H9 (cell line): ENCODE measurements around the gene PPP1CB. TPM values are rescaled to one million over a fixed set of nuclear protein-coding genes. Genes with fewer than 3 reads are reported as not detected.

Experiments used
- DNase-seq: peaks from one replicate; pipeline ENCODE4 v3.0.0-alpha.2; 2017
- H2AFZ ChIP-seq: one replicate; pipeline ENCODE4 v1.6.1; 2013; ENCODE audit warnings: mild to moderate bottlenecking, low read length, control low read depth, moderate library complexity
- H2AK5ac ChIP-seq: 2 replicates; pipeline ENCODE4 v1.6.1; 2013; ENCODE audit warnings: low read length, control low read depth, mixed read lengths; ENCODE audit not compliant: insufficient read length
- H2BK120ac ChIP-seq: one replicate; pipeline ENCODE4 v1.6.1; 2013; ENCODE audit warnings: low read depth, mild to moderate bottlenecking, low read length, control low read depth, inconsistent platforms; ENCODE audit not compliant: poor library complexity, severe bottlenecking
- H2BK12ac ChIP-seq: 2 replicates; pipeline ENCODE4 v1.6.1; 2013; ENCODE audit warnings: low read length, control low read depth, mixed read lengths, low read depth; ENCODE audit not compliant: insufficient read length
- H2BK15ac ChIP-seq: 2 replicates; pipeline ENCODE4 v1.6.1; 2013; ENCODE audit warnings: low read depth, low read length, control low read depth
- H2BK20ac ChIP-seq: one replicate; pipeline ENCODE4 v1.6.1; 2013; ENCODE audit warnings: low read depth, mild to moderate bottlenecking, low read length, control low read depth, inconsistent platforms; ENCODE audit not compliant: poor library complexity, severe bottlenecking
- H2BK5ac ChIP-seq: 2 replicates; pipeline ENCODE4 v1.6.1; 2013; ENCODE audit warnings: low read length, control low read depth, mixed read lengths; ENCODE audit not compliant: insufficient read length
- H3K14ac ChIP-seq: 2 replicates; pipeline ENCODE4 v1.6.1; 2013; ENCODE audit warnings: low read length, control low read depth; ENCODE audit not compliant: insufficient read depth
- H3K18ac ChIP-seq: 2 replicates; pipeline ENCODE4 v1.6.1; 2013; ENCODE audit warnings: low read depth, mild to moderate bottlenecking, mixed read lengths, low read length, control low read depth; ENCODE audit not compliant: insufficient read length
- H3K23ac ChIP-seq: 2 replicates; pipeline ENCODE4 v1.6.1; 2013; ENCODE audit warnings: low read length, control low read depth, mixed read lengths, low read depth; ENCODE audit not compliant: insufficient read length
- H3K23me2 ChIP-seq: 2 replicates; pipeline ENCODE4 v1.6.1; 2013; ENCODE audit warnings: low read depth, mild to moderate bottlenecking, mixed read lengths, low read length, control low read depth; ENCODE audit not compliant: insufficient read length, poor library complexity, severe bottlenecking
- H3K27ac ChIP-seq: 2 replicates; pipeline ENCODE4 v1.5.1; 2013; ENCODE audit warnings: low read length, control low read depth, mixed read lengths, low read depth; ENCODE audit not compliant: insufficient read length
- H3K27me3 ChIP-seq: 2 replicates; pipeline ENCODE4 v1.6.1; 2013; ENCODE audit warnings: low read length, control low read depth, inconsistent platforms; ENCODE audit not compliant: insufficient read depth
- H3K4ac ChIP-seq: 2 replicates; pipeline ENCODE4 v1.6.1; 2013; ENCODE audit warnings: low read depth, mild to moderate bottlenecking, control low read depth, inconsistent platforms, low read length, moderate library complexity
- H3K4me1 ChIP-seq: 2 replicates; pipeline ENCODE4 v1.6.1; 2013; ENCODE audit warnings: low read length, control low read depth, inconsistent platforms; ENCODE audit not compliant: insufficient read depth
- H3K4me2 ChIP-seq: 2 replicates; pipeline ENCODE4 v1.6.1; 2013; ENCODE audit warnings: low read length, control low read depth, mixed read lengths; ENCODE audit not compliant: insufficient read length, insufficient read depth
- H3K56ac ChIP-seq: 2 replicates; pipeline ENCODE4 v1.6.1; 2013; ENCODE audit warnings: low read depth, mild to moderate bottlenecking, mixed read lengths, low read length, control low read depth; ENCODE audit not compliant: insufficient read length
- H3K79me1 ChIP-seq: 2 replicates; pipeline ENCODE4 v1.6.1; 2013; ENCODE audit warnings: low read depth, mild to moderate bottlenecking, moderate library complexity, low read length, control low read depth, inconsistent platforms; ENCODE audit not compliant: insufficient read depth, poor library complexity, severe bottlenecking
- H3K79me2 ChIP-seq: 2 replicates; pipeline ENCODE4 v1.6.1; 2013; ENCODE audit warnings: low read length, control low read depth, inconsistent platforms; ENCODE audit not compliant: insufficient read depth
- H3K9ac ChIP-seq: 2 replicates; pipeline ENCODE4 v1.6.1; 2013; ENCODE audit warnings: low read length, control low read depth, mixed read lengths; ENCODE audit not compliant: insufficient read length; ENCODE audit errors: extremely low read depth
- H3K9me3 ChIP-seq: one replicate; pipeline ENCODE4 v1.6.1; 2013; ENCODE audit warnings: low read depth, low read length, inconsistent platforms; ENCODE audit not compliant: control insufficient read depth
- H3T11ph ChIP-seq: one replicate; pipeline ENCODE4 v1.6.1; 2013; ENCODE audit warnings: mild to moderate bottlenecking, low read length, control low read depth, inconsistent platforms
- H4K20me1 ChIP-seq: one replicate; pipeline ENCODE4 v1.6.1; 2013; ENCODE audit not compliant: control insufficient read depth, insufficient read length, insufficient read depth
- H4K5ac ChIP-seq: 2 replicates; pipeline ENCODE4 v1.6.1; 2013; ENCODE audit warnings: low read depth, mild to moderate bottlenecking, mixed read lengths, low read length, control low read depth; ENCODE audit not compliant: insufficient read length
- H4K8ac ChIP-seq: replicated peaks from 2 replicates; pipeline ENCODE4 v1.6.1; 2013; ENCODE audit warnings: low read length, control low read depth, mixed read lengths, low read depth; ENCODE audit not compliant: insufficient read length
- H4K91ac ChIP-seq: 2 replicates; pipeline ENCODE4 v1.6.1; 2013; ENCODE audit warnings: low read depth, mild to moderate bottlenecking, moderate library complexity, mixed read lengths, low read length, control low read depth; ENCODE audit not compliant: insufficient read length
- H3K27ac Mint-ChIP-seq, 3 experiments: 2 replicates in 2 of 3; 3 replicates in 1 of 3; pipeline ENCODE4 v1.8.0; 2020 to 2021; ENCODE audit warnings: mixed read lengths in 3 of 3, mild to moderate bottlenecking in 1 of 3, moderate library complexity in 1 of 3
- H3K27me3 Mint-ChIP-seq: 2 replicates; pipeline ENCODE4 v1.8.0; 2021; ENCODE audit warnings: low read depth, mild to moderate bottlenecking, moderate library complexity, mixed read lengths
- H3K36me3 Mint-ChIP-seq, 3 experiments: 2 replicates in 2 of 3; 3 replicates in 1 of 3; pipeline ENCODE4 v1.8.0; 2020 to 2021; ENCODE audit warnings: low read depth in 3 of 3, mixed read lengths in 3 of 3; ENCODE audit not compliant: insufficient read depth in 1 of 3
- H3K4me1 Mint-ChIP-seq, 2 experiments: 2 replicates each; pipeline ENCODE4 v1.8.0; 2020; ENCODE audit warnings: mixed read lengths in 2 of 2
- H3K4me3 Mint-ChIP-seq, 2 experiments: 2 replicates in 1 of 2; 3 replicates in 1 of 2; pipeline ENCODE4 v1.8.0; 2020 to 2021; ENCODE audit warnings: mild to moderate bottlenecking in 2 of 2, mixed read lengths in 2 of 2, moderate library complexity in 1 of 2
- H3K9me3 Mint-ChIP-seq, 2 experiments: 2 replicates in 1 of 2; 3 replicates in 1 of 2; pipeline ENCODE4 v1.8.0; 2020; ENCODE audit warnings: mild to moderate bottlenecking in 2 of 2, mixed read lengths in 2 of 2, moderate library complexity in 1 of 2
- WGBS: extraction: QIAGEN DNeasy Blood & Tissue Kit; methylation state at CpG from one replicate; pipeline ENCODE4 v1.1.7; 2013; ENCODE audit warnings: missing lambda C conversion rate, low lambda C conversion rate, mixed read lengths; ENCODE audit not compliant: insufficient read length; ENCODE audit errors: extremely low coverage; 5-methylcytosine and 5-hydroxymethylcytosine counted together
- total RNA-seq: library from RNA; stranded (reverse); gene quantifications from 2 replicates; pipeline ENCODE4 v1.2.1, GENCODE V29; 2021
- TF ChIP-seq, protein P1 (sequence below): fragments of 200-600 bp; sonication (generic); conservative IDR thresholded peaks from 3 replicates; pipeline ENCODE4 v1.8.0; 2021; ENCODE audit warnings: antibody characterized with exemption, mild to moderate bottlenecking

PPP1CB gene
- total RNA-seq, 1 experiment from 2014 or later = 184 TPM

DNA sequence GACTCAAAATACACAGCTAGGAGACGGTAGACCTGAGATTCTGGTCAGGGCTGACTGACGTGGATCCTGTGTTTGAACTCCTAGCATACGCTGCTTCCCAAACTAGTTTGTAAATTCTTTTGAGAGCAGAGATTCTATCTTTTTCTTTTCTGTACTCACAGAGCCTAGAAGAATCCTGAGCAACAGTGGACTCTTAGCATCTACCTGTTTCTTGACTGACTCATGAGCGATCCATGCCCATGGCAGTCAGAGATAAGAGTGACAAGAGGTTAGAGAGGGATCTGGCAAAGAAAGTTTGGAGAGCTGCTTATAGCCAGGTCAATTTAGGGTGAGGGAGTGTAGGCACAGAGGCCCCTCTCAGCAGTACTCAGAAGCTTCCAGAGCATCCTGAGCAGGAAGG is 41.1 kb upstream of the PPP1CB start:
- Mint-ChIP-seq H3K27ac (no peak overlapping the region; a peak in 1 of 7 replicates), H3K36me3 (peaks cover 0 to under 1% (median 0%) of the 10 kb centered on the region in 3 experiments; a peak in 2 of 7 replicates), H3K9me3 (peaks cover under 1 to 4% of the 10 kb centered on the region in 2 experiments), H3K4me1 (no peaks in the 10 kb centered on the region; a peak in 1 of 4 replicates), H3K27me3 (no peaks in the 10 kb centered on the region), H3K4me3 (no peak overlapping the region)
- no peak overlapping the region for H2AK5ac ChIP-seq
- TF ChIP-seq, protein P1, sequence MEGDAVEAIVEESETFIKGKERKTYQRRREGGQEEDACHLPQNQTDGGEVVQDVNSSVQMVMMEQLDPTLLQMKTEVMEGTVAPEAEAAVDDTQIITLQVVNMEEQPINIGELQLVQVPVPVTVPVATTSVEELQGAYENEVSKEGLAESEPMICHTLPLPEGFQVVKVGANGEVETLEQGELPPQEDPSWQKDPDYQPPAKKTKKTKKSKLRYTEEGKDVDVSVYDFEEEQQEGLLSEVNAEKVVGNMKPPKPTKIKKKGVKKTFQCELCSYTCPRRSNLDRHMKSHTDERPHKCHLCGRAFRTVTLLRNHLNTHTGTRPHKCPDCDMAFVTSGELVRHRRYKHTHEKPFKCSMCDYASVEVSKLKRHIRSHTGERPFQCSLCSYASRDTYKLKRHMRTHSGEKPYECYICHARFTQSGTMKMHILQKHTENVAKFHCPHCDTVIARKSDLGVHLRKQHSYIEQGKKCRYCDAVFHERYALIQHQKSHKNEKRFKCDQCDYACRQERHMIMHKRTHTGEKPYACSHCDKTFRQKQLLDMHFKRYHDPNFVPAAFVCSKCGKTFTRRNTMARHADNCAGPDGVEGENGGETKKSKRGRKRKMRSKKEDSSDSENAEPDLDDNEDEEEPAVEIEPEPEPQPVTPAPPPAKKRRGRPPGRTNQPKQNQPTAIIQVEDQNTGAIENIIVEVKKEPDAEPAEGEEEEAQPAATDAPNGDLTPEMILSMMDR = no peak
- no peak overlapping the region for H2BK20ac ChIP-seq
- H3K23me2 ChIP-seq = no peaks in the 10 kb centered on the region
- H3K79me2 ChIP-seq = no peaks in the 10 kb centered on the region
- H3K56ac ChIP-seq = no peak overlapping the region
- no peak overlapping the region for H2BK15ac ChIP-seq
- no peak overlapping the region for H3K4ac ChIP-seq
- no peaks in the 10 kb centered on the region for H3K4me1 ChIP-seq
- no peak overlapping the region for H4K5ac ChIP-seq
- H3K27me3 ChIP-seq = no peaks in the 10 kb centered on the region
- H3K14ac ChIP-seq = no peak overlapping the region
- no peak overlapping the region for H2BK5ac ChIP-seq
- no peak overlapping the region for H3K4me2 ChIP-seq
- H2BK120ac ChIP-seq = no peak overlapping the region
- H3T11ph ChIP-seq = no peak overlapping the region
- no CpG with 5 or more reads among the region's 4 CpGs for WGBS
- H3K18ac ChIP-seq = no peak overlapping the region
- no peak overlapping the region for H3K27ac ChIP-seq
- H2AFZ ChIP-seq = no peak overlapping the region
- no peak overlapping the region for H4K8ac ChIP-seq
- no peak overlapping the region for H2BK12ac ChIP-seq
- no peak overlapping the region for H4K91ac ChIP-seq
- H3K23ac ChIP-seq = no peak overlapping the region
- H3K9ac ChIP-seq = no peak overlapping the region
- no peak for DNase-seq
- no peaks in the 10 kb centered on the region for H4K20me1 ChIP-seq
- H3K9me3 ChIP-seq = no peaks in the 10 kb centered on the region
- no peaks in the 10 kb centered on the region for H3K79me1 ChIP-seq
